ENCODE measurements around the gene CCDC78. TPM values are rescaled to one million over a fixed set of nuclear protein-coding genes. Genes with fewer than 3 reads are reported as not detected.

The CCDC78 gene
- total and polyA plus RNA-seq, 2 of the 13 experiments (the other 11 are each of a cell fraction or from before 2014, with no cell fraction given): 0.53 to 1.5 TPM

DNA sequence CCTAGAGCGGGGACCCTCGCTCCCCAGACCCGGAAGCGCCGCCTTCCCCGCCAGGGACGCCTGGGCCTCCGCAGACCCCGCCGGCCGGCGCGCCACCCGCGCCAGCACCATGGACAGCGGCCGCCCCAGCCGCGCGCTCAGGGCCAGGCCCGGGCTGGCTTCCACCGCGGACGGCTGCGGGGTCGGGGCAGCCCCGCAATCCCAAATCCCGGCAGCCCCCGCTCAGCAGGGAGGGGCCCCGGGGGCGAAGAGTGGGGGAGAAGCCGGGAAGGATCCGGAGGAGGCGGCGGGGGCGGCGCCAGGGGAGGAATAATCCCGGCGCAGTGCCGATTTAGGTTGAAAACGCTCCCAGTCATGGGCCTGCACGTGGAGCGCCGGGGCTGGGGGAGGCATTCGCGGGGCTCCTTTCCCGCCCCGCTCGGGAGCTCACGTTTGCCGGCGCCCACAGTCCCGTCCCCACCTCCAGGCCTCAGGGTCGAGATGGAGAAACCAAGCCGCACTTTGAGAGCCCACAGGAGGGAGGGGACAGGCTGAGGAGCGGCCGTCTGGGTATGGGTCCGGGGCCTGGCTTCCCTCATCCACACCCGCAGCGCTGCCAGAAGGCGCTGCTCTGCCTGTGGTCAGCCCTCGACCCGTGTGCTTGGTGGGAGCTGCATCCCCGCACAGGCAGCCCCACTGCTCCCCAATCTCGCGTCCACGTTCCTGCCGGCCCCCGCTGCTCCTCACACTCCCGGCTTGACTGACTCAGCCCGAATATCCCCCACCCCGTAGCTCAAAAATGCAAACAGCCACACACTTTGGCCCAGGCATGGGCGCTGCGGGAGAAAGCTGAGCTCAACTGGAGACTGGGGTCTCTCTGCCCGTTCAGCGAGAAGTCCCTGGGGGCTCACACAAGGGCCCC lies 25.3 kb downstream of the CCDC78 start (continued):
- TF ChIP-seq TCF12 (IDR thresholded peaks at IDR 0.05) (no peak), TCF12 (CRISPR knock-in tag; IDR thresholded peaks at IDR 0.05) (no peak), ZNF547 (CRISPR knock-in tag; IDR thresholded peaks at IDR 0.05) (peak; percentile 76; the same call in 1 of the 2 replicates), REPIN1 (CRISPR knock-in tag; IDR thresholded peaks at IDR 0.05; ENCODE audit: borderline replicate concordance, low read depth) (no peak), ZNF776 (CRISPR knock-in tag; IDR thresholded peaks at IDR 0.05) (peak; percentile 47; the same call in 1 of the 2 replicates), SCMH1 (CRISPR knock-in tag; IDR thresholded peaks at IDR 0.05; ENCODE audit: borderline replicate concordance) (no peak), PTBP1 (IDR thresholded peaks at IDR 0.05; ENCODE audit: low read depth, low read length, poor library complexity, severe bottlenecking) (no peak), SSRP1 (CRISPR knock-in tag; IDR thresholded peaks at IDR 0.05) (no peak), ZNF235 (CRISPR knock-in tag; IDR thresholded peaks at IDR 0.05; ENCODE audit: borderline replicate concordance) (peak; percentile 56; the same call in 1 of the 2 replicates), NR3C1 (CRISPR knock-in tag; IDR thresholded peaks at IDR 0.05) (no peak), SMARCC2 (IDR thresholded peaks at IDR 0.05) (no peak), ZNF83 (CRISPR knock-in tag; IDR thresholded peaks at IDR 0.05; ENCODE audit: borderline replicate concordance) (no peak), SRSF9 (IDR thresholded peaks at IDR 0.05; ENCODE audit: borderline replicate concordance, insufficient read depth, low read depth, low read length, poor library complexity, severe bottlenecking) (no peak), SALL2 (CRISPR knock-in tag; IDR thresholded peaks at IDR 0.05) (peak; percentile 58; the same call in 1 of the 2 replicates), THAP11 (CRISPR knock-in tag; IDR thresholded peaks at IDR 0.05) (peak; percentile 58; the same call in 1 of the 2 replicates)
- TF ChIP-seq, protein P1, sequence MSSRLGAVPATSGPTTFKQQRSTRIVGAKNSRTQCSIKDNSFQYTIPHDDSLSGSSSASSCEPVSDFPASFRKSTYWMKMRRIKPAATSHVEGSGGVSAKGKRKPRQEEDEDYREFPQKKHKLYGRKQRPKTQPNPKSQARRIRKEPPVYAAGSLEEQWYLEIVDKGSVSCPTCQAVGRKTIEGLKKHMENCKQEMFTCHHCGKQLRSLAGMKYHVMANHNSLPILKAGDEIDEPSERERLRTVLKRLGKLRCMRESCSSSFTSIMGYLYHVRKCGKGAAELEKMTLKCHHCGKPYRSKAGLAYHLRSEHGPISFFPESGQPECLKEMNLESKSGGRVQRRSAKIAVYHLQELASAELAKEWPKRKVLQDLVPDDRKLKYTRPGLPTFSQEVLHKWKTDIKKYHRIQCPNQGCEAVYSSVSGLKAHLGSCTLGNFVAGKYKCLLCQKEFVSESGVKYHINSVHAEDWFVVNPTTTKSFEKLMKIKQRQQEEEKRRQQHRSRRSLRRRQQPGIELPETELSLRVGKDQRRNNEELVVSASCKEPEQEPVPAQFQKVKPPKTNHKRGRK (CRISPR knock-in tag; IDR thresholded peaks at IDR 0.05): no peak
- TF ChIP-seq, protein P2, sequence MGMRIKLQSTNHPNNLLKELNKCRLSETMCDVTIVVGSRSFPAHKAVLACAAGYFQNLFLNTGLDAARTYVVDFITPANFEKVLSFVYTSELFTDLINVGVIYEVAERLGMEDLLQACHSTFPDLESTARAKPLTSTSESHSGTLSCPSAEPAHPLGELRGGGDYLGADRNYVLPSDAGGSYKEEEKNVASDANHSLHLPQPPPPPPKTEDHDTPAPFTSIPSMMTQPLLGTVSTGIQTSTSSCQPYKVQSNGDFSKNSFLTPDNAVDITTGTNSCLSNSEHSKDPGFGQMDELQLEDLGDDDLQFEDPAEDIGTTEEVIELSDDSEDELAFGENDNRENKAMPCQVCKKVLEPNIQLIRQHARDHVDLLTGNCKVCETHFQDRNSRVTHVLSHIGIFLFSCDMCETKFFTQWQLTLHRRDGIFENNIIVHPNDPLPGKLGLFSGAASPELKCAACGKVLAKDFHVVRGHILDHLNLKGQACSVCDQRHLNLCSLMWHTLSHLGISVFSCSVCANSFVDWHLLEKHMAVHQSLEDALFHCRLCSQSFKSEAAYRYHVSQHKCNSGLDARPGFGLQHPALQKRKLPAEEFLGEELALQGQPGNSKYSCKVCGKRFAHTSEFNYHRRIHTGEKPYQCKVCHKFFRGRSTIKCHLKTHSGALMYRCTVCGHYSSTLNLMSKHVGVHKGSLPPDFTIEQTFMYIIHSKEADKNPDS (CRISPR knock-in tag; IDR thresholded peaks at IDR 0.05): no peak
- TF ChIP-seq, protein P3, sequence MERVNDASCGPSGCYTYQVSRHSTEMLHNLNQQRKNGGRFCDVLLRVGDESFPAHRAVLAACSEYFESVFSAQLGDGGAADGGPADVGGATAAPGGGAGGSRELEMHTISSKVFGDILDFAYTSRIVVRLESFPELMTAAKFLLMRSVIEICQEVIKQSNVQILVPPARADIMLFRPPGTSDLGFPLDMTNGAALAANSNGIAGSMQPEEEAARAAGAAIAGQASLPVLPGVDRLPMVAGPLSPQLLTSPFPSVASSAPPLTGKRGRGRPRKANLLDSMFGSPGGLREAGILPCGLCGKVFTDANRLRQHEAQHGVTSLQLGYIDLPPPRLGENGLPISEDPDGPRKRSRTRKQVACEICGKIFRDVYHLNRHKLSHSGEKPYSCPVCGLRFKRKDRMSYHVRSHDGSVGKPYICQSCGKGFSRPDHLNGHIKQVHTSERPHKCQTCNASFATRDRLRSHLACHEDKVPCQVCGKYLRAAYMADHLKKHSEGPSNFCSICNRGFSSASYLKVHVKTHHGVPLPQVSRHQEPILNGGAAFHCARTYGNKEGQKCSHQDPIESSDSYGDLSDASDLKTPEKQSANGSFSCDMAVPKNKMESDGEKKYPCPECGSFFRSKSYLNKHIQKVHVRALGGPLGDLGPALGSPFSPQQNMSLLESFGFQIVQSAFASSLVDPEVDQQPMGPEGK (CRISPR knock-in tag; IDR thresholded peaks at IDR 0.05): no peak
- TF ChIP-seq, protein P4, sequence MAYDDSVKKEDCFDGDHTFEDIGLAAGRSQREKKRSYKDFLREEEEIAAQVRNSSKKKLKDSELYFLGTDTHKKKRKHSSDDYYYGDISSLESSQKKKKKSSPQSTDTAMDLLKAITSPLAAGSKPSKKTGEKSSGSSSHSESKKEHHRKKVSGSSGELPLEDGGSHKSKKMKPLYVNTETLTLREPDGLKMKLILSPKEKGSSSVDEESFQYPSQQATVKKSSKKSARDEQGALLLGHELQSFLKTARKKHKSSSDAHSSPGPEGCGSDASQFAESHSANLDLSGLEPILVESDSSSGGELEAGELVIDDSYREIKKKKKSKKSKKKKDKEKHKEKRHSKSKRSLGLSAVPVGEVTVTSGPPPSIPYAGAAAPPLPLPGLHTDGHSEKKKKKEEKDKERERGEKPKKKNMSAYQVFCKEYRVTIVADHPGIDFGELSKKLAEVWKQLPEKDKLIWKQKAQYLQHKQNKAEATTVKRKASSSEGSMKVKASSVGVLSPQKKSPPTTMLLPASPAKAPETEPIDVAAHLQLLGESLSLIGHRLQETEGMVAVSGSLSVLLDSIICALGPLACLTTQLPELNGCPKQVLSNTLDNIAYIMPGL (CRISPR knock-in tag; IDR thresholded peaks at IDR 0.05; ENCODE audit: borderline replicate concordance in 1 of 2, low read depth in 1 of 2): no peak
- TF ChIP-seq, protein P5, sequence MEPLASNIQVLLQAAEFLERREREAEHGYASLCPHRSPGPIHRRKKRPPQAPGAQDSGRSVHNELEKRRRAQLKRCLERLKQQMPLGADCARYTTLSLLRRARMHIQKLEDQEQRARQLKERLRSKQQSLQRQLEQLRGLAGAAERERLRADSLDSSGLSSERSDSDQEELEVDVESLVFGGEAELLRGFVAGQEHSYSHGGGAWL (CRISPR knock-in tag; IDR thresholded peaks at IDR 0.05): peak; percentile 81; the same call in 1 of the 2 replicates
